ENCODE results near the gene KANK4. TPM values are rescaled to one million over a fixed set of nuclear protein-coding genes. Genes with fewer than 3 reads are reported as not detected.

Gene KANK4
- total RNA-seq, 2 donors from 2014 or later, result 0.46 to 0.70 TPM

DNA sequence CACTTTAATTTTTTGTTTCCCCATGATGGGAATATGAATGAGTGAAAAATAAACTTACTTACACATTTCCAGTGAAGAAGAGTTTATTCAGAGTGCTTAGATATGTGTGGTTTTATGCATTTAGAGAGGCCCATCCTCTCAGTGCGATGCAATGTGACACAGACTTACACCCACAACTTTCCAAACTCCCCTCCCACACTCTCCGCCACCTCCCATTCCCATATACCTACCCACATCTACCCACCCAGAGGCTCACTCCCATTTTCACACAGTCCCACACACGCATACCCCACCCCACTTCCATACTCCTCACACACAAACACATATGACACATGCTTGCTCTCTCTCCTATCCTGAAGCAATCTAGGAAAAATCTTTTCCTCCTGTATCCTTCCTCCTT, 21.9 kb upstream of the KANK4 start:
- DNase-seq, result no peak
- Histone ChIP-seq H3K4me1 (ENCODE audit: control insufficient read depth, insufficient read depth, low read length) (no peaks in the 10 kb centered on the region), H3K9me3 (ENCODE audit: control insufficient read depth, low read length) (no peaks in the 10 kb centered on the region), H3K9ac (ENCODE audit: extremely low read depth, low read length, poor library complexity, severe bottlenecking) (no peak overlapping the region), H3K27me3 (ENCODE audit: control insufficient read depth, insufficient read depth, low read length, poor library complexity, severe bottlenecking) (peaks cover 4% of the 10 kb centered on the region), H3K4me3 (ENCODE audit: low read length) (no peak overlapping the region), H3K36me3 (ENCODE audit: control insufficient read depth, insufficient read depth, low read length) (no peaks in the 10 kb centered on the region), H3K27ac (ENCODE audit: low read depth, low read length) (no peak overlapping the region)
- TF ChIP-seq, protein P1, sequence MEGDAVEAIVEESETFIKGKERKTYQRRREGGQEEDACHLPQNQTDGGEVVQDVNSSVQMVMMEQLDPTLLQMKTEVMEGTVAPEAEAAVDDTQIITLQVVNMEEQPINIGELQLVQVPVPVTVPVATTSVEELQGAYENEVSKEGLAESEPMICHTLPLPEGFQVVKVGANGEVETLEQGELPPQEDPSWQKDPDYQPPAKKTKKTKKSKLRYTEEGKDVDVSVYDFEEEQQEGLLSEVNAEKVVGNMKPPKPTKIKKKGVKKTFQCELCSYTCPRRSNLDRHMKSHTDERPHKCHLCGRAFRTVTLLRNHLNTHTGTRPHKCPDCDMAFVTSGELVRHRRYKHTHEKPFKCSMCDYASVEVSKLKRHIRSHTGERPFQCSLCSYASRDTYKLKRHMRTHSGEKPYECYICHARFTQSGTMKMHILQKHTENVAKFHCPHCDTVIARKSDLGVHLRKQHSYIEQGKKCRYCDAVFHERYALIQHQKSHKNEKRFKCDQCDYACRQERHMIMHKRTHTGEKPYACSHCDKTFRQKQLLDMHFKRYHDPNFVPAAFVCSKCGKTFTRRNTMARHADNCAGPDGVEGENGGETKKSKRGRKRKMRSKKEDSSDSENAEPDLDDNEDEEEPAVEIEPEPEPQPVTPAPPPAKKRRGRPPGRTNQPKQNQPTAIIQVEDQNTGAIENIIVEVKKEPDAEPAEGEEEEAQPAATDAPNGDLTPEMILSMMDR (conservative IDR thresholded peaks at IDR 0.05), result no peak
- H3K4me1 Mint-ChIP-seq, result peaks cover 8% of the 10 kb centered on the region
- no peak overlapping the region for H3K4me3 Mint-ChIP-seq
- WGBS, 2 experiments (ENCODE audit: insufficient coverage in 1 of 2, insufficient read length in 1 of 2), result 85 to 88% methylated on average over 2 to 3 of the region's 3 CpGs
- no peaks in the 10 kb centered on the region for H3K36me3 Mint-ChIP-seq (ENCODE audit: low read depth)
- peaks cover 8% of the 10 kb centered on the region for H3K27me3 Mint-ChIP-seq (ENCODE audit: insufficient read depth)
- H3K27ac Mint-ChIP-seq, result no peak overlapping the region
- H3K9me3 Mint-ChIP-seq, result no peaks in the 10 kb centered on the region

DNA sequence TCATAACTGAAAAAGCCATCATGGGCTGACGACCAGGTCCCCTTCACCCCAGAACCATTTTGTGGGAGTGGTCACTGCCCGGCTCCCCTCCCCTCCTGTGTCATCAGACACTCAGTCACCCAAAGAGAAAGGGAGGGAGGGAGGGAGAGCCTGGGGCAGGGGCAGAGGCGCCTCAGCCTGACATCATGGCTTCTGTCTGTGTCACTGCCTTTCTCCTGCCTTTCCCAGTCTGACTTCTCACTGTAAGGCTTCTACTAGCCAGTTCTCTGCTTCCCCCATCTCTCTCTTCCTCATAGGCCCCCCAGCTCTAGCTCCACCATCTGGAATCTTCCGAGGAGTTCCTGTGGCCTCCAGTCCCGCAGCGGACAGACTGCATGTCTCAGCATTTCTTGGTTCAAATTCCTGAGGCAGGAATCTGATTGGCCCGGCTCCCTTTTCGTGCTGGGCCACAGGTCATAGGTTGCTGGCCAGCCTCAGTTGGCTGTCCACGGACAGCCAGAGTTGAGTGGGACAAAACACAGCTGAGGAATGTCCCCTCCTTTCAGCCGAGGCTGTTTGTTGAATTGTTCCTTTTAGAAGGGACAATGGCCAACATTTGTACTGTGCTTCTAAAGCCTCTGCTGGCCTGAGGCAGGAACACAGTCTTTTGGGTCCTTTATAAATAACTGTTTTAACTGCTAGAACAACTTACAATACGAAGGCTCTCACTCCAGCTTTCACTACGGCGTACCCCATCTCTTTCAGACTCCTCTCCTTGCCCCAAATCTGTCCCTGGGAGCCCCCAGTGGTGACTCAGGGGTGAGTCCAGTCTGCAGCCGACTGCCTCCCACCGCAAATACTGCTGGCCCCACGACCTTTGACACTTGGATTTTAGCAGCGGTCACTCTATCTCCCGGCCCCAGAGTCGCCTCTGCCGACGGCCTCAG, 18.7 kb upstream of the KANK4 start:
- H3K9ac ChIP-seq (ENCODE audit: extremely low read depth, low read length, poor library complexity, severe bottlenecking), result no peak overlapping the region
- peaks cover 8% of the 10 kb centered on the region for H3K4me1 Mint-ChIP-seq
- TF ChIP-seq, protein P1 (conservative IDR thresholded peaks at IDR 0.05), result peak; percentile 56
- H3K27me3 ChIP-seq (ENCODE audit: control insufficient read depth, insufficient read depth, low read length, poor library complexity, severe bottlenecking), result peaks cover 4% of the 10 kb centered on the region
- H3K4me3 Mint-ChIP-seq, result no peak overlapping the region
- no peaks in the 10 kb centered on the region for H3K4me1 ChIP-seq (ENCODE audit: control insufficient read depth, insufficient read depth, low read length)
- no peaks in the 10 kb centered on the region for H3K27me3 Mint-ChIP-seq (ENCODE audit: insufficient read depth)
- H3K27ac Mint-ChIP-seq, result peak overlapping the region; percentile 87
- no peak overlapping the region for H3K4me3 ChIP-seq (ENCODE audit: low read length)
- H3K9me3 Mint-ChIP-seq, result no peaks in the 10 kb centered on the region
- DNase-seq, result peak; percentile 74
- 61 to 78% methylated on average over 12 to 21 of the region's 21 CpGs for WGBS, 2 experiments (ENCODE audit: insufficient coverage in 1 of 2, insufficient read length in 1 of 2)
- peak overlapping the region; percentile 61 for H3K27ac ChIP-seq (ENCODE audit: low read depth, low read length)
- H3K36me3 Mint-ChIP-seq (ENCODE audit: low read depth), result no peaks in the 10 kb centered on the region
- H3K9me3 ChIP-seq (ENCODE audit: control insufficient read depth, low read length), result no peaks in the 10 kb centered on the region
- no peaks in the 10 kb centered on the region for H3K36me3 ChIP-seq (ENCODE audit: control insufficient read depth, insufficient read depth, low read length)

DNA sequence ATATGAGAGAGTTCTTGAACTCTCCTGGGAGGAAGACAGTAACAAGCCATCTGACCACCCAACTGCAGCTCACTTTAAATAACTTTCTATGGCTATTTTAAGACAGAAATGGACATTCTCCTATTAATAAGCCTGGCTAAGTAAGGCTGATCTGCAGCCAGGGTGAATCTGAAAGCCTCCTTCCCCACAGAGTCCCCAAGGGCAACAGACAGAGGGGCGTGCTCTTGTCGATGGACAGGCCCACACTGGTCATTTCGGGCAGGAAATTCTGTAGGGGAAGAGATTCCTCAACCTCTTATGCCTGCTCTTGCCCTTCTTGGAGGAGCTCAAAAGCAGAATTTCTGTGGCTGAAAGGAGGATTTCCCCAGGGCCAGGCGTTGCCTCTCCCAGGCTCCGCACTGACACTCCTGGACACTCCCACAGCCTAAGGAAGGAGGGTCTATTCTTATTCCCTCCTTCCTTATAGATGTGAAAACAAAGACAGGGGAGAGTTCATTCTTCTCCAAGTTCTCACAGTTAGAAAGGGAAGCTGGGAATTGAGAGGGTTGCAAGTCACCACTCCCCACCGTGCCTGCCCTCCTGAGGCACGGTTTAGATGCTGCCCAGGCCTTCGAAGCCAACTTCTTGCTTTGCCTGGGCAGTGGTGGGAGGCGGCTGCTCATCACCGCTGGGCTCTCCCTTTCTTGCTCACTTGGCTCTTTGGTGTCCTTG, 17.9 kb upstream of the KANK4 start:
- H3K27ac ChIP-seq (ENCODE audit: low read depth, low read length), result peak overlapping the region; percentile 61
- no peaks in the 10 kb centered on the region for H3K36me3 Mint-ChIP-seq (ENCODE audit: low read depth)
- 86 to 90% methylated on average over 7 to 10 of the region's 10 CpGs for WGBS, 2 experiments (ENCODE audit: insufficient coverage in 1 of 2, insufficient read length in 1 of 2)

More for the DNA sequence above, 17.9 kb upstream of the KANK4 start:
- Histone ChIP-seq H3K27me3 (ENCODE audit: control insufficient read depth, insufficient read depth, low read length, poor library complexity, severe bottlenecking) (peaks cover 4% of the 10 kb centered on the region), H3K36me3 (ENCODE audit: control insufficient read depth, insufficient read depth, low read length) (no peaks in the 10 kb centered on the region), H3K4me1 (ENCODE audit: control insufficient read depth, insufficient read depth, low read length) (no peaks in the 10 kb centered on the region), H3K9ac (ENCODE audit: extremely low read depth, low read length, poor library complexity, severe bottlenecking) (no peak overlapping the region), H3K4me3 (ENCODE audit: low read length) (no peak overlapping the region), H3K9me3 (ENCODE audit: control insufficient read depth, low read length) (no peaks in the 10 kb centered on the region)
- peaks cover 8% of the 10 kb centered on the region for H3K4me1 Mint-ChIP-seq
- H3K4me3 Mint-ChIP-seq, result no peak overlapping the region
- no peaks in the 10 kb centered on the region for H3K9me3 Mint-ChIP-seq
- peaks cover 2% of the 10 kb centered on the region for H3K27me3 Mint-ChIP-seq (ENCODE audit: insufficient read depth)
- peak overlapping the region; percentile 87 for H3K27ac Mint-ChIP-seq
- DNase-seq, result no peak
- TF ChIP-seq, protein P1 (conservative IDR thresholded peaks at IDR 0.05), result no peak

All from endodermal cell (in vitro differentiated cells).